ENCODE measurements around the gene PGAP1. TPM values are rescaled to one million over a fixed set of nuclear protein-coding genes. Genes with fewer than 3 reads are reported as not detected.

PGAP1 gene
- total RNA-seq, 1 experiment from 2014 or later, result 3.1 TPM

DNA sequence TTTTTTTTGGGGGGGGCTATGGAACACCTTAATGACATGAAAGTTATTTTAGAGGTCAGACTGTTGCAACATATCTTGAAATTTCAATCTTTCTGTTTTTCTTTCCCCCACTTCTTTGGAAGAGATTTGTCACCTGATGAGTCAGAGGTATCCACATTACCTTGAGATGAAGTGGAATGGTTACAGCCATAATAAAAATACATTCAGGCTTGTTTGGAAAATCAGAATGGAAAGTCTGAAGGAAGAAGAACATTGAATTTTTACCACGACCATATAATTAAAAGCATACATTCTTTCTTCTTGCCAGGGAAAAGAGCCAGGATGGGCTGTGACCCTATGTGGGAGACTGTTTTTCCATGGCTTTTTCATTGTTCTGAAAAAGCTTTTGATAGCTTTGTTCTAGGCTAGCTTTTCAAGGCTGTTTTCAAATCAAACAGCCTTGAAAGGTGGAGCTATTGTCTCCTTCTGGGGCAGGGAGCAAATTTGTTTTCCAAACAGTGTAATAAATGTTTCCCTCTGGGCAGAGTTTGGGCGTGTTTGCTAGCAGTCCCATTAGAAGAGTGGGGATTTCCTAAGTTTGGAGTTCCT is 124.7 kb downstream of the PGAP1 start:
- DNase-seq (ENCODE audit: low read depth), result peak; percentile 67

DNA sequence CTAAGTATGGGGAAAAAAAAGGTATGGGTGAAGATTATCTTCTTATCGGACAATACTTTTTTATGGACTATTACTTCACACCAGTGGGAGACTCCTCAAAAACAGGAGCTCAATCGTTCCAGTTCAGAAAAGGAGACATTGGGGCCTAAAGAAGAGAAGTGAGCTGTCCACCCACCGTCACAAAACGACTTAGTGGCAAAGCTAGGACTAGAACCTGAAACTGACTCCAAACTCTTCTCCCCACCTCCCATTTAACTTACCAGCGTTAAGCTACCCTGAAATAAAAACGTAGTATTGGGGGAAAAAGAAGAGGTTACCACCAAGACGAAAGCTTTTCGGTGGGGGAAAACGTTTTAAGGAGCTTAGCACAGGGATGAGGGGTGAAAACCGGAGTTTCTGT is 127.5 kb downstream of the PGAP1 start:
- DNase-seq (ENCODE audit: low read depth), result peak; percentile 6

DNA sequence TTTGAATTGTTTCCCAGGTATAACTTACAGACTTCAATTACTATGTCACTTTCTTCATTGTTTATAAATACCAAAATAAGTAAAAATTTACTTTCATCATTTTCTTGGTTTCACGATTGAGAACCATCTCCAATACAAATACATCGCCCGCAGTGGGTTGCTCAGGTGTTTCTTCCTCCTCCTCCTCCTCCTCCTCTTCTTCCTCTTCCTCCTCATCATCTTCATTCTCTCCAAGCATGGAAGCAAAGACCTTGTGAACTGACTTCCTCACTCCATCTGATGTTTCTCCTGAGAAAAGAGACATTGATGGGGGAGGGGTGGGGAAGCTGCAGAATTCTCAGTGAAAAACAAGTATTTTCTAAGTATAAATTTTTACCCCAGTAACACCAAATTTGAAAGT is 133.6 kb downstream of the PGAP1 start:
- no peak for DNase-seq (ENCODE audit: low read depth)

DNA sequence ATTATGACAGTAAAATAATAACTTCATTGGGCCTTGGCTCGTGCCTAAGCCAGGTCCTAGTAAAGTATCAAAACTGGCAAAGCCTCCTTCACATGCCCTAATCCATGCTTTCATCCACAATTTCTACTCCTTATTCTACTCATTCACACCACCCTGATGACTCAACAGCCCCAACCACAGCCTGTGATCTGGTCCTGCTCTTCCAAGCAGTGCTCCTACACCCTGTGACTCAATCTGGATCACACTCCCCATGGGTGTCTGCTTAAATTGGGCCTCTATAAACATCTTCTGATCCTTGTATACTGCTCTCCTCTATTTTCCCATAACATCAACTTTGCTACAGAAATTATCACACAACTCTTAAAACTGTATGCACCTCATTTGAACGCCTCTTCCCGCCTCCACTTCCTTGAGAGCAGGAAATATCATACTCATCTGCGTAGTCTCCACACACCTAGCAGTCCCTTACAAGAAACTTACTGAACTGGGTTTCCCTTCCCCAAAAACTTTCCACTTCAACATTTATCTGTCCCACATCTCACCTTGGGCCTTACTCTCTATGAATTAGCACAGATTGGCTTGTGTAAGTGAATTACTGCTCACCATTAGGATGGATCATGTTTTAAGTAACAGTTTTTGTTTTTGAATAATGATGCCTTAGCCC is 142.9 kb downstream of the PGAP1 start:
- peak; percentile 67 for DNase-seq (ENCODE audit: low read depth)

Other genes starting within 250 kb of the PGAP1 start
- gene GTF3C3, start 127.0 kb downstream of the PGAP1 start, total RNA-seq (2014; rRNA removed; shearing (Covaris generic)), result 19.8 and 26.7 TPM in 2 replicates
- not detected in 2 replicates for gene C2orf66, start 117.4 kb downstream of the PGAP1 start, total RNA-seq (2014; rRNA removed; shearing (Covaris generic))

Measured in M059J (cell line).